Melanocyte of skin (primary cell): ENCODE results near the gene THUMPD2. TPM values are rescaled to one million over a fixed set of nuclear protein-coding genes. Genes with fewer than 3 reads are reported as not detected.

Experiments used
- total RNA-seq, 2 donors: library from RNA; depleted of rRNA; stranded (reverse); fragments of >200 nt; gene quantifications; 2 replicates each; pipeline ENCODE4 v1.2.3, GENCODE V29; 2012

THUMPD2 gene, protein sequence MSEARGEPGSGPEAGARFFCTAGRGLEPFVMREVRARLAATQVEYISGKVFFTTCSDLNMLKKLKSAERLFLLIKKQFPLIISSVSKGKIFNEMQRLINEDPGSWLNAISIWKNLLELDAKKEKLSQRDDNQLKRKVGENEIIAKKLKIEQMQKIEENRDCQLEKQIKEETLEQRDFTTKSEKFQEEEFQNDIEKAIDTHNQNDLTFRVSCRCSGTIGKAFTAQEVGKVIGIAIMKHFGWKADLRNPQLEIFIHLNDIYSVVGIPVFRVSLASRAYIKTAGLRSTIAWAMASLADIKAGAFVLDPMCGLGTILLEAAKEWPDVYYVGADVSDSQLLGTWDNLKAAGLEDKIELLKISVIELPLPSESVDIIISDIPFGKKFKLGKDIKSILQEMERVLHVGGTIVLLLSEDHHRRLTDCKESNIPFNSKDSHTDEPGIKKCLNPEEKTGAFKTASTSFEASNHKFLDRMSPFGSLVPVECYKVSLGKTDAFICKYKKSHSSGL
- 1 to 10 TPM; 6.2 to 7.0 TPM for total RNA-seq

DNA sequence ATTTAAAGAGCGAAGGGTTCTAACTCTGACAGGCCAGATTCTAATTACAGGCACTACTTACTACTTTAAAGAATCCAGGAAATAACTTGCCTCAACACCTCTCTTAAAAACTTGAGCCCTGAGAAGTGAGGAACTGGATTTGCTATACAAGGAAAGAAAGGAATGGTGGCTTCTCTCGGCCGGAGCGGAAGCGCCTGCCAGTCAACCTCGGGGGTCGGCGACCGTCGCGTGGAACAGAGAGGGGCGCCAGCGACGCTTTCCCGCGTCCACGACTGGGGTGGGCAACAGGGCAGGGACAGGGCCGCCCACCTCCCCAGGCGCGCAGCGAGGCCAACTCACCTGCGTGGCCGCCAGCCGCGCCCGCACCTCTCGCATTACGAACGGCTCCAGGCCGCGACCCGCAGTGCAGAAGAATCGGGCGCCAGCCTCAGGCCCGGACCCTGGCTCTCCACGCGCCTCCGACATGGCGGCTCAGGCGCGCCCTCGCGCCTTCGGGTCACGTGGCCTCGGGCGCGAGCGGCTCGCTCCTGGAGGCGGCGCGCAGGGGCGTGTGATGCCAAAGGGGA, at the start of gene THUMPD2:
Gene THUMPD2 (minus strand): TSS at position 484 of the 566 bp plus-strand sequence. CDS start 19 bp downstream, at position 465.

Other genes starting within 250 kb of the THUMPD2 start
- gene TMEM178A, start 113.3 kb downstream of the THUMPD2 start, total RNA-seq, result not detected